Measurements from ENCODE around the gene COL23A1. TPM values are rescaled to one million over a fixed set of nuclear protein-coding genes. Genes with fewer than 3 reads are reported as not detected.

The COL23A1 gene
- total RNA-seq: under 1 TPM; 0.63 to 0.68 TPM

DNA sequence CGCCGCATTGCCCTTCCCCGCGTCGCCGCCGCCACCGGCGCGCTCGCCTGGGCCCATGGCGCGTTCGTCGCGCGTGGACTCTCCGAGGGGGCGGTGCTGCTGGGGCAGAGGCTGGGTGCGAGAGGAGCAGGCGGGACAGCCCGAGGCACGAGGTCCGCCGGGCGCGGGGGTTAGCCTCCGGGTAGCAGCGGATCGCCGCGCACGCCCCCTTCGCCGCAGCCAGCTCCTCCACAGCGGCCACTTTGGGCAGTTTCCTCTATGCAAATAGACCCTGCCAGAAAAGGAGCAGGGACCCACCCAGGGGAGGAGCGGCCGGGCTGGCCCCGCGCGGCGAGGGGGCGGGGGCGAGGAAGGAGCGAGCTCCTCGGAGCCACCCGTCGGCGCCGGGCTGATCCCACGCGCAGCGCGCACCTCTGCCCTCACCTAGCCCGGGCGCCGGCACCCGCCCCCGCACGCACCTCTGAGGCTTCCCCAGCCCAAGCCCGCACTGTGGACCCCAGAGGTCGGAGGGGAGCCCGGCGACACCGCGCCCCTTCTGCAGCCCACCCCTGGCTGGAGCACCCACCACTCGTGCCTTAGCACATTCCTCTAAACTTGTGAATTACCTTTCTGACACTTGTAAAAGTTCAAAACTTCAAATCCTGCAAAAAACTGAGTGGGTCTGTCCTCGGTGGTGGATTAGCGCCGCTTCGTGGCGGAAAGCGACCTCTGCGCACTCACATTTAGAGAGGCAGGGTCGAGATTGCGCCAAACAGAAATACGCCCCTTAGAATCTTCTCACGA lies at the start of gene COL23A1:
COL23A1 (minus strand) TSS at position 253 of the 783 bp plus-strand sequence.
- H3K4me1 Mint-ChIP-seq (ENCODE audit: low read depth): peaks cover 7% of the 10 kb centered on the region
- H3K4me3 Mint-ChIP-seq: peak within 1 kb of the TSS; percentile 64
- ATAC-seq: peak; percentile 80
- CTCF ChIA-PET: interaction anchor here (0.7 to 2.0 kb wide), 5 partner anchors 15 to 339 kb away, joined by 3 to 5 read pairs (median 3); no protein-coding TSS in a partner anchor
- H3K36me3 Mint-ChIP-seq (ENCODE audit: low read depth): peaks cover 16% of the 10 kb centered on the region
- H3K9me3 Mint-ChIP-seq (ENCODE audit: insufficient read depth): peaks cover 16% of the 10 kb centered on the region
- H3K27me3 Mint-ChIP-seq (ENCODE audit: low read depth): peaks cover 58% of the 10 kb centered on the region
- peak; percentile 65 for DNase-seq
- POLR2A ChIA-PET: no interaction called here
- H3K27ac Mint-ChIP-seq: no peak within 1 kb of the TSS

DNA sequence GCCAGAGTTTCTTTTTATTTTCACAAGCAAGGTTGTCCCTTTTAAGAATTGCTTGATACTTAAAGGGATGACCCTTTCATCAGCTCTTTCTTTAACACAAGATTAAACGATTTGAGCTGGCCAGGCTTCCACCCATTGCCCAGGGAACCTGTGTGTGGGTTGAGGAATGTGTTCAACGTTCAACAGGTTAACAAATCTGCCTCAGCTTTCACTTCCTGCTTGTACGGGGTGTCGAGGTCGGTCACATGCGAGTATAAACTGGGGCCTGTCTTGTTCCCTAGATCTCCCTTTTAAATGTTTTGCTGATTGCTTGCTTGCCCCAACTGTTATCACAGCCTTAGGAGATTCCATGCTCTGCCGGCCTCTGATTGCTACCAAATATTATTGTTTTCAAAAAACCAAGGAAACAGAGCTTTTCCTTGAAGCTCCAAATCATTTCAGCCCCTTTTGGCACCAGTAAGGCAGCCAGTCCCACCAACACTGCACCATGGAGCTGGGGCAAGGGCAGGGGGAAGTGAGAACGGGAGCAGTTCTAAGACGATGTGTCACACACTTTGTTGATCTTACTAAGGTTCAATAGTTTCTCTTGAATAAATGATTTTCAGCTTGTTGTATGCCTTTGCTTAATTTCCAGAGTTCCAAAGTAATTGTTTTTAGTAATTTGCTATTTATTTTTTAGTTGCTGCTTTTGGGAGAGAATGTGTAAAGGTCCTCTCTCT lies 47.3 kb upstream of the COL23A1 start:
- H3K27ac Mint-ChIP-seq: no peak overlapping the region
- ChIA-PET POLR2A (no interaction called here), CTCF (interaction anchor here (1.3 kb wide), 1 partner anchor 354 kb away, joined by 4 read pairs; no protein-coding TSS in a partner anchor)

GRCh38 chr5:178632285-178632684 lies 42.1 kb upstream of the COL23A1 start:
- Mint-ChIP-seq H3K36me3 (ENCODE audit: low read depth) (peaks cover 2% of the 10 kb centered on the region), H3K4me1 (ENCODE audit: low read depth) (peaks cover 2% of the 10 kb centered on the region), H3K9me3 (ENCODE audit: insufficient read depth) (no peaks in the 10 kb centered on the region), H3K27ac (no peak overlapping the region), H3K4me3 (no peak overlapping the region), H3K27me3 (ENCODE audit: low read depth) (peaks cover 23% of the 10 kb centered on the region)
- ATAC-seq (no peak), DNase-seq (no peak)
- CTCF ChIA-PET: no interaction called here
- POLR2A ChIA-PET: no interaction called here

More for the DNA sequence above, 47.3 kb upstream of the COL23A1 start:
- no peaks in the 10 kb centered on the region for H3K9me3 Mint-ChIP-seq (ENCODE audit: insufficient read depth)
- peaks cover 10% of the 10 kb centered on the region for H3K27me3 Mint-ChIP-seq (ENCODE audit: low read depth)
- ATAC-seq (no peak), DNase-seq (no peak)
- no peaks in the 10 kb centered on the region for H3K36me3 Mint-ChIP-seq (ENCODE audit: low read depth)
- no peak overlapping the region for H3K4me3 Mint-ChIP-seq
- H3K4me1 Mint-ChIP-seq (ENCODE audit: low read depth): no peaks in the 10 kb centered on the region

DNA sequence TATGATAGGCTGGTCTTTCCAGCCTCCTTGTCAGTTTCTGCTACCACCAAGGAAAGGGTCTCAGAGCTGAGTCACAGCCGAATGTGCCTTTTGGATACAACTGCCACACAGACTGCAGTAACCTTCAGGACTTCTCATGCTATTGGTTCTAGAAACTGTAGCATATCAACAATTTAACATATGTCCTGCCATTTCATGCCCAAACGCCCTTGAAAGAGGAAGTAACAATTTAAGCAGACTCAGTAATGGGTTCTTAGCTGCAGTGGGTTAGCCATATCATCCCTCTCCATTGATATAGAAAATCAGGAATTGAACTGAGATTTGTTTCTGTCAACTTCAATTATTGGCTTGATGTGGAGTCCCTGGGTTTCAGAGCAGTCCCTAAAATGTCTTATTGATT lies 40.8 kb upstream of the COL23A1 start:
- no peak for ATAC-seq
- no peak overlapping the region for H3K4me3 Mint-ChIP-seq
- DNase-seq: no peak
- H3K9me3 Mint-ChIP-seq (ENCODE audit: insufficient read depth): no peaks in the 10 kb centered on the region
- H3K36me3 Mint-ChIP-seq (ENCODE audit: low read depth): peaks cover 7% of the 10 kb centered on the region
- ChIA-PET CTCF (no interaction called here), POLR2A (no interaction called here)
- H3K27ac Mint-ChIP-seq: no peak overlapping the region
- H3K27me3 Mint-ChIP-seq (ENCODE audit: low read depth): peaks cover 23% of the 10 kb centered on the region
- H3K4me1 Mint-ChIP-seq (ENCODE audit: low read depth): peaks cover 3% of the 10 kb centered on the region

- H3K27me3 Mint-ChIP-seq (ENCODE audit: low read depth): peaks cover 23% of the 10 kb centered on the region
- no peak overlapping the region for H3K27ac Mint-ChIP-seq
- no peak overlapping the region for H3K4me3 Mint-ChIP-seq
- peaks cover 10% of the 10 kb centered on the region for H3K36me3 Mint-ChIP-seq (ENCODE audit: low read depth)
- H3K4me1 Mint-ChIP-seq (ENCODE audit: low read depth): peaks cover 6% of the 10 kb centered on the region
- no peak for ATAC-seq
- no peak for DNase-seq
- ChIA-PET POLR2A (no interaction called here), CTCF (no interaction called here)
- H3K9me3 Mint-ChIP-seq (ENCODE audit: insufficient read depth): no peaks in the 10 kb centered on the region
Measured at GRCh38 chr5:178630475-178630930, 40.3 kb upstream of the COL23A1 start.

DNA sequence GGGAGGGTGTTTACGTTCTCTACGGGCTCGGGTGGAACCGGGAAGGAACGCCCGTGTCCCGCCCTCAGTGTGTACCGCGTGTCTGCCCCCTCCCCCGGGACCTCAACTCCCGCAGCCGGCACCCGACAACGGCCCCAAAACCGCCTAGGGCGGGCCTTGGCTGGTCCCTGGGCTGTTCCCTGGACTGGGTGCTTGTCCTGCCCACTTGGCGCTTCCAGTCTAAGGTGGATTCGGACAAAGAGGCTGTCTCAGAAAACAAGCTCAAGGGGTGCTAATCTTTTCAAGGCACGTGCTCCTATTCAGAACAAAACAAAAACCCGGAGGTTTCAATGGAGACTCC lies 37.0 kb upstream of the COL23A1 start:
- peak overlapping the region; percentile 70 for H3K27ac Mint-ChIP-seq
- no peaks in the 10 kb centered on the region for H3K9me3 Mint-ChIP-seq (ENCODE audit: insufficient read depth)
- CTCF ChIA-PET: no interaction called here
- POLR2A ChIA-PET: no interaction called here
- peaks cover 10% of the 10 kb centered on the region for H3K27me3 Mint-ChIP-seq (ENCODE audit: low read depth)
- H3K4me1 Mint-ChIP-seq (ENCODE audit: low read depth): peaks cover 28% of the 10 kb centered on the region
- no peak for ATAC-seq
- no peak for DNase-seq
- peaks cover 19% of the 10 kb centered on the region for H3K36me3 Mint-ChIP-seq (ENCODE audit: low read depth)
- peak overlapping the region; percentile 92 for H3K4me3 Mint-ChIP-seq

GRCh38 chr5:178626484-178627258 lies 36.5 kb upstream of the COL23A1 start, which contains the start of gene CLK4:
Gene CLK4, minus strand, starts transcription at chr5:178627050. Its CDS starts 3,634 bp downstream, at chr5:178623416.
- ChIA-PET POLR2A (interaction anchor here (1.2 kb wide), 1 partner anchor 17 kb away, joined by 3 read pairs; no protein-coding TSS in a partner anchor), CTCF (no interaction called here)
- peak; percentile 88 for ATAC-seq

GRCh38 chr5:178625679-178626483 lies 35.7 kb upstream of the COL23A1 start:
- POLR2A ChIA-PET: interaction anchor here (0.5 to 1.2 kb wide), 5 partner anchors 16 to 1251 kb away, joined by 3 to 4 read pairs (median 4); partner anchors contain the start of gene HNRNPAB
- no peaks in the 10 kb centered on the region for H3K9me3 Mint-ChIP-seq (ENCODE audit: insufficient read depth)
- H3K27me3 Mint-ChIP-seq (ENCODE audit: low read depth): peaks cover 3% of the 10 kb centered on the region
- peaks cover 26% of the 10 kb centered on the region for H3K36me3 Mint-ChIP-seq (ENCODE audit: low read depth)
- ATAC-seq (peak; percentile 28), DNase-seq (no peak)
- peaks cover 29% of the 10 kb centered on the region for H3K4me1 Mint-ChIP-seq (ENCODE audit: low read depth)
- H3K27ac Mint-ChIP-seq: peak overlapping the region; percentile 99
- CTCF ChIA-PET: interaction anchor here (0.7 to 1.4 kb wide), 4 partner anchors 20 to 391 kb away, joined by 3 to 4 read pairs (median 3); partner anchors contain the start of gene ZNF354B
- peak overlapping the region; percentile 92 for H3K4me3 Mint-ChIP-seq

More at GRCh38 chr5:178626484-178627258, 36.5 kb upstream of the COL23A1 start, which contains the start of gene CLK4:
- H3K27me3 Mint-ChIP-seq (ENCODE audit: low read depth): peaks cover 7% of the 10 kb centered on the region
- peak within 1 kb of the TSS; percentile 92 for H3K4me3 Mint-ChIP-seq
- peaks cover 28% of the 10 kb centered on the region for H3K4me1 Mint-ChIP-seq (ENCODE audit: low read depth)
- no peaks in the 10 kb centered on the region for H3K9me3 Mint-ChIP-seq (ENCODE audit: insufficient read depth)
- DNase-seq: peak; percentile 96
- peak within 1 kb of the TSS; percentile 99 for H3K27ac Mint-ChIP-seq
- peaks cover 21% of the 10 kb centered on the region for H3K36me3 Mint-ChIP-seq (ENCODE audit: low read depth)

GRCh38 chr5:178624631-178625546 lies 34.7 kb upstream of the COL23A1 start:
- Mint-ChIP-seq H3K4me1 (ENCODE audit: low read depth) (peaks cover 36% of the 10 kb centered on the region), H3K27ac (peak overlapping the region; percentile 99), H3K9me3 (ENCODE audit: insufficient read depth) (no peaks in the 10 kb centered on the region), H3K36me3 (ENCODE audit: low read depth) (peaks cover 36% of the 10 kb centered on the region), H3K27me3 (ENCODE audit: low read depth) (no peaks in the 10 kb centered on the region), H3K4me3 (peak overlapping the region; percentile 92)
- ChIA-PET POLR2A (interaction anchor here (0.7 to 1.2 kb wide), 2 partner anchors 421 to 1252 kb away, joined by 4 read pairs; partner anchors contain the start of gene HNRNPAB), CTCF (interaction anchor here (0.9 to 2.3 kb wide), 5 partner anchors 11 to 390 kb away, joined by 3 to 9 read pairs (median 4); partner anchors contain the start of genes ZNF354A and ZNF354B)
- DNase-seq (no peak), ATAC-seq (no peak)

- H3K27me3 Mint-ChIP-seq (ENCODE audit: low read depth): no peaks in the 10 kb centered on the region
- no peak overlapping the region for H3K27ac Mint-ChIP-seq
- CTCF ChIA-PET: interaction anchor here (0.9 to 2.3 kb wide), 4 partner anchors 11 to 388 kb away, joined by 3 to 9 read pairs (median 6); partner anchors contain the start of gene COL23A1
- peaks cover 54% of the 10 kb centered on the region for H3K36me3 Mint-ChIP-seq (ENCODE audit: low read depth)
- H3K4me3 Mint-ChIP-seq: no peak overlapping the region
- no peak for DNase-seq
- POLR2A ChIA-PET: no interaction called here
- no peak for ATAC-seq
- no peaks in the 10 kb centered on the region for H3K9me3 Mint-ChIP-seq (ENCODE audit: insufficient read depth)
- peaks cover 36% of the 10 kb centered on the region for H3K4me1 Mint-ChIP-seq (ENCODE audit: low read depth)
Measured at GRCh38 chr5:178622679-178623247, 32.6 kb upstream of the COL23A1 start.

All from activated CD8-positive, alpha-beta T cell treated with anti-CD3 and anti-CD28 coated beads, Interleukin-2, amount 10 ng/mL, durations not matched to agents 7 days and 5 days (primary cell).